Common myeloid progenitor, CD34-positive (primary cell): ENCODE data around the gene TP53I13.

Source experiments
- CTCF ChIA-PET: fragments of 350-600 bp; sonication (Branson Sonifier 250); formaldehyde crosslinking; loops from one replicate; lab custom pipeline; 2021; ENCODE audit warnings: antibody characterized with exemption; lab: Charles Lee
- POLR2A ChIA-PET: fragments of 350-600 bp; sonication (Branson Sonifier 250); formaldehyde crosslinking; loops from one replicate; lab custom pipeline; 2021; ENCODE audit warnings: antibody characterized with exemption; lab: Charles Lee
- DNase-seq, 3 donors: peaks; one replicate each; pipeline versions ENCODE4 v3.0.0 to v3.0.0-alpha.2; 2013
- H3K27ac ChIP-seq, 2 experiments: 1 replicate in 1 of 2; 2 replicates in 1 of 2; pipeline ENCODE4 v1.7.0; 2013; ENCODE audit warnings: inconsistent platforms in 2 of 2, low read length in 2 of 2, mild to moderate bottlenecking in 2 of 2, low read depth in 1 of 2, moderate library complexity in 1 of 2; ENCODE audit not compliant: severe bottlenecking in 2 of 2, insufficient read depth in 1 of 2, poor library complexity in 1 of 2
- H3K27me3 ChIP-seq, 5 experiments: replicated peaks in 2 of 5; 1 replicate in 3 of 5; 2 replicates in 2 of 5; pipeline versions ENCODE4 v1.6.1 to v1.7.0; 2013; ENCODE audit warnings: low read length in 4 of 5, mild to moderate bottlenecking in 2 of 5, moderate library complexity in 2 of 5, inconsistent platforms in 1 of 5; ENCODE audit not compliant: insufficient read depth in 5 of 5, control insufficient read depth in 4 of 5
- H3K36me3 ChIP-seq, 4 experiments: 1 replicate in 2 of 4; 2 replicates in 2 of 4; pipeline versions ENCODE4 v1.6.1 to v1.7.0; 2013; ENCODE audit warnings: low read length in 3 of 4, control low read depth in 1 of 4, mild to moderate bottlenecking in 1 of 4; ENCODE audit not compliant: control insufficient read depth in 4 of 4, insufficient read depth in 4 of 4
- H3K4me1 ChIP-seq, 4 experiments: 1 replicate in 3 of 4; 2 replicates in 1 of 4; pipeline versions ENCODE4 v1.6.1 to v1.7.1; 2013; ENCODE audit warnings: low read length in 3 of 4, mild to moderate bottlenecking in 3 of 4, control low read depth in 1 of 4, inconsistent platforms in 1 of 4, moderate library complexity in 1 of 4; ENCODE audit not compliant: control insufficient read depth in 4 of 4, insufficient read depth in 4 of 4; ENCODE audit errors: control extremely low read depth in 1 of 4
- H3K4me3 ChIP-seq, 7 experiments: 1 replicate in 4 of 7; 2 replicates in 3 of 7; pipeline versions ENCODE4 v1.5.1 to v1.7.0; 2013; ENCODE audit warnings: mild to moderate bottlenecking in 7 of 7, low read length in 6 of 7, moderate library complexity in 6 of 7, inconsistent platforms in 2 of 7, low read depth in 2 of 7, control low read depth in 1 of 7; ENCODE audit not compliant: insufficient read depth in 4 of 7, control insufficient read depth in 1 of 7; ENCODE audit errors: extremely low read depth in 1 of 7
- H3K9me3 ChIP-seq, 5 experiments: 1 replicate in 4 of 5; 2 replicates in 1 of 5; pipeline versions ENCODE4 v1.6.1 to v1.7.1; 2013; ENCODE audit warnings: low read length in 4 of 5, mild to moderate bottlenecking in 2 of 5, inconsistent platforms in 1 of 5, low read depth in 1 of 5, moderate library complexity in 1 of 5; ENCODE audit not compliant: control insufficient read depth in 4 of 5, insufficient read depth in 2 of 5; ENCODE audit errors: control extremely low read depth in 1 of 5
- WGBS: methylation state at CpG from one replicate; pipeline ENCODE4 v1.1.5; 2013; ENCODE audit not compliant: insufficient coverage; 5-methylcytosine and 5-hydroxymethylcytosine counted together

The TP53I13 gene

DNA sequence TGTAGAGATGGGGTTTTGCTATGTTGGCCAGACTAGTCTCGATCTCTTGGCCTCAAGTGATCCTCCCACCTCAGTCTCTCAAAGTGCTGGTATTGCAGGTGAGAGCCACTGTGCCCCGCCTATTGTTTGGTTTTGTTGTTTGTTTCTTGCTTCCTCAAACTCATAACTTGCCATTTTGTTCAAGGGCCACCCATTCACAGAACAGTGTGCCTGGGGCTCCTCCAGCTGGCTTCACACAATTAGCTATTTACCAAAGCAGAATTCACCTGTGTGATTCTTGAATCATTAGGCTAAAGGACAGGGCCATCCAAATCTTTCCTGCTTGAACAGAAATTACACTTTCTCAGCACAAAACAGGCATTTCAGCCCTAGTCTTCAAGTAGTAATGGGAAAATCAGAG is 8.9 kb upstream of the TP53I13 start:
- ChIA-PET CTCF (interaction anchor here (3.9 kb wide), 1 partner anchor 12 kb away, joined by 36 read pairs; no protein-coding TSS in a partner anchor), POLR2A (no interaction called here)
- peaks cover 19 to 58% (median 49%) of the 10 kb centered on the region in 4 experiments for H3K4me1 ChIP-seq
- no peaks in the 10 kb centered on the region for H3K9me3 ChIP-seq
- no peak overlapping the region for H3K27ac ChIP-seq
- no peaks in the 10 kb centered on the region for H3K27me3 ChIP-seq
- peaks cover 0 to 13% (median 0%) of the 10 kb centered on the region in 4 experiments for H3K36me3 ChIP-seq
- no peak overlapping the region for H3K4me3 ChIP-seq
- WGBS = 92% methylated on average over 2 of the region's 2 CpGs
- no peak for DNase-seq

DNA sequence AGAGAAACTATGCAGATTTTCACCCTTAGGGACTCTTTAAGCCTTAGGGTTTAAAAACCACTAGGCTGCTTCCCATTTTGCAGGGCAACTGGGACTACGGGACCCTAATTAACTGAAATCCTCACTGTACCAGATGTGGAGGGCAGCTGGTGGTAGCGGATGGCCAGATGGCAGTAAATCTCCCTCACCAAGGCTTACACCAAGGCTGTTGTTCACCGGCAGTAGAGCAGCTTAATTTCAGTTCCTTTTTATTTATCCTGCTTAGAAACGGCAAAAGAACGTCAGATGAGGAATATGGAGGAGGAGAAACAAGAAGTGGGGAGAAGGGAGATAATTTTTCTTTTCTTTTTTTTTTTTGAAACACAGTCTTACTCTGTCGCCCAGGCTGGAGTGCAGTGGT is 8.2 kb upstream of the TP53I13 start:
- peak in 2 of 3 donors; percentile 78 to 83 for DNase-seq
- no peak overlapping the region for H3K27ac ChIP-seq
- H3K4me3 ChIP-seq = peak overlapping the region in 3 of 7 experiments; percentile 4 to 50 (median 32)
- no peaks in the 10 kb centered on the region for H3K27me3 ChIP-seq
- ChIA-PET POLR2A (no interaction called here), CTCF (interaction anchor here (0.6 to 3.9 kb wide), 3 partner anchors 12 to 421 kb away, joined by 3 to 36 read pairs (median 3); no protein-coding TSS in a partner anchor)
- H3K9me3 ChIP-seq = no peaks in the 10 kb centered on the region
- H3K4me1 ChIP-seq = peaks cover 19 to 65% (median 52%) of the 10 kb centered on the region in 4 experiments
- WGBS = 0% methylated on average over 4 of the region's 6 CpGs
- peaks cover 0 to 13% (median 0%) of the 10 kb centered on the region in 4 experiments for H3K36me3 ChIP-seq

DNA sequence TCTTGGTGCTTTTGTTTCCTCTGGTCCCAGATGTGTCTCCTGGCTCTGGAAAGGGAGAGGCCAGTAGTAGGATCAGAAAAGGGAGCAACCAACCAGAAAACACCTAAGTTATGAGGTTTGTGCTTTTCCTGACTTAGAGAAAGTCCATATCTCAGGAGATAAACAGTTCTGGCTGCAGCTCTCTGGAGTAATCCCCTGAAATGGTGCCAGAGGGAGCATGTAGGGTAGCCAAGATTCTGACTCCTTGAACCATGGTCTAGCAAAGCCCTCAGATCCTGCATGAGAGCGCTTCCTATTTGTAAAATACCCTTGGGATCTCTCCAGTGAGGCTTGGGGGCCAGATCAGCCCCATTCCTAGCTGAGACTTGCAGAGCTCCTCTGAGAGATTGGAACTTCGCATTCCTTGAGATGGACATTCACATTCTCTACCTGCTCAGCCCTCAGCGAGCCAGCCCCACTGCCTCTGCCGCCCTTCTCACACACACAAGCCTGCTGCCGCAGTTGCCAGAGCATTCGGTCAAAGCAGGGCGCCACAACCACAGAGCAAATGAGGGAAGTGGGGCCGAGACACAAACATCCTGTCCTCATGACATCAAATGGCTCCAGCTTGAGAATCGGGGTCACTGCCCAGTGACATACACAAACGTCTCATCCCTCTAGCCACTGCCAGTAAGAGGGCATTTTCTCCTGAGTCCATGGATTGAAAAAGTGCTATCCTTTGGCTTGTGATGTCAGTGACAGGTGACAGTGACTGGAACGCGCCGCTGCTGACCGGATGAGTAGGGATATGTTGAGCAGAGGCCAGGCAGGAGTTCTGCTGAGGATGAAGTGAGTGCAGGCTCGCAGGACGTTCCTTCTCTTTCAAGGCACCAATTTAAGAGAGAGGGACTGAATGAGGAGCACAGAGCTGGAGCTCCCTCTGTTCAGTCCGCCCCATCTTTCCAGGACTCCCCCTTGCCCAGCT is 6.7 kb upstream of the TP53I13 start:
- H3K4me1 ChIP-seq = peaks cover 19 to 75% (median 62%) of the 10 kb centered on the region in 4 experiments
- peak overlapping the region in 1 of 7 experiments; percentile 15 for H3K4me3 ChIP-seq
- no peak overlapping the region for H3K27ac ChIP-seq
- DNase-seq = peak in 2 of 3 donors; percentile 58 to 63
- H3K27me3 ChIP-seq = no peaks in the 10 kb centered on the region
- POLR2A ChIA-PET = no interaction called here
- WGBS = 63% methylated on average over 17 of the region's 17 CpGs
- no peaks in the 10 kb centered on the region for H3K9me3 ChIP-seq
- H3K36me3 ChIP-seq = peaks cover 0 to 13% (median 0%) of the 10 kb centered on the region in 4 experiments
- CTCF ChIA-PET = interaction anchor here (1.0 to 3.9 kb wide), 5 partner anchors 10 to 423 kb away, joined by 3 to 36 read pairs (median 4); no protein-coding TSS in a partner anchor

DNA sequence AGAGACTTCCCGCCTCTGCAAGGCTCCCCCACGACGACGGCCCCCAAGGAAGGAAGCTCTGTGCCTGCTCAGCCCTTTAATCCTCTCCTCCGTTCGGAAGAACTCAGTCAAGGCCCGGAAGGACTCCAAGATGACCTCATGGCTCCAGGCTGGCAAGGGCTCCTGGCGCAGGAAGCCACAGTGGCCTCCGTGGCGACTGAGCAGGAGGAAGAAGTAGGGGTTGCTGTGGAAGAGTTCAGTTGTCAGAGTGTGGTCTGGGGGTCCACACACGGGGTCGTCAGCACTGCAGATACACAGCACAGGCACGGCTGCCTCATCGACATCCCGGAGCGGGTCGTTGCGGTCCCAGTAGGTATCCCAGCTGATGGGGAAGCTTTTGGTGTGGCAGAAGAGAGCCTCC is 5.9 kb upstream of the TP53I13 start:
- WGBS = 71% methylated on average over 13 of the region's 18 CpGs
- no peak for DNase-seq
- no peaks in the 10 kb centered on the region for H3K27me3 ChIP-seq
- H3K4me3 ChIP-seq = no peak overlapping the region
- ChIA-PET CTCF (interaction anchor here (2.1 to 3.9 kb wide), 2 partner anchors 9 to 17 kb away, joined by 4 to 36 read pairs; no protein-coding TSS in a partner anchor), POLR2A (interaction anchor here (0.8 kb wide), 1 partner anchor 15 kb away, joined by 3 read pairs; no protein-coding TSS in a partner anchor)
- H3K27ac ChIP-seq = no peak overlapping the region
- no peaks in the 10 kb centered on the region for H3K9me3 ChIP-seq
- H3K4me1 ChIP-seq = peaks cover 19 to 71% (median 61%) of the 10 kb centered on the region in 4 experiments
- H3K36me3 ChIP-seq = peaks cover 0 to 13% (median 0%) of the 10 kb centered on the region in 4 experiments

DNA sequence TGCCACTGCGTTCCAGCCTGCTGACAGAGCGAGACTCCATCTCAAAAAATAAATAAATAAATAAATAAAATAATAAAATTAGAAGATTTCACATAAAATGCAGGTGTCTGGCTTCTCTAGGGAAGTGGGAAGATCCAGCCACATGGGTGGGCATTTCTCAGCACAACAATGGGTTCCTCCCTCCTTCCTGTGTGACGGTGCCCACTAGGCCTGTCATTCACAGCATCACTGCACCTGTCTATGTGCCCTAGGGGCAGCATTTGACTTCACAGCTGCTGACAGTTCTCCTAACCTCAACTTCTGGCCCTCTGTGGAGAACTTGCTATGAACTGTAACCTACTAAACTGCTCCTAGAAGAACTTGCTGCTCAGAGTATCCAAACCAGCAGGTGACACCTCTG is 4.7 kb upstream of the TP53I13 start:
- peaks cover 19 to 75% (median 69%) of the 10 kb centered on the region in 4 experiments for H3K4me1 ChIP-seq
- ChIA-PET CTCF (no interaction called here), POLR2A (interaction anchor here (0.6 kb wide), 1 partner anchor 167 kb away, joined by 5 read pairs; no protein-coding TSS in a partner anchor)
- H3K36me3 ChIP-seq = peaks cover 0 to 13% (median 0%) of the 10 kb centered on the region in 4 experiments
- no peak overlapping the region for H3K27ac ChIP-seq
- no peaks in the 10 kb centered on the region for H3K9me3 ChIP-seq
- WGBS = 86% methylated on average over 1 of the region's 3 CpGs
- peak in 2 of 3 donors; percentile 29 to 43 for DNase-seq
- no peak overlapping the region for H3K4me3 ChIP-seq
- no peaks in the 10 kb centered on the region for H3K27me3 ChIP-seq

DNA sequence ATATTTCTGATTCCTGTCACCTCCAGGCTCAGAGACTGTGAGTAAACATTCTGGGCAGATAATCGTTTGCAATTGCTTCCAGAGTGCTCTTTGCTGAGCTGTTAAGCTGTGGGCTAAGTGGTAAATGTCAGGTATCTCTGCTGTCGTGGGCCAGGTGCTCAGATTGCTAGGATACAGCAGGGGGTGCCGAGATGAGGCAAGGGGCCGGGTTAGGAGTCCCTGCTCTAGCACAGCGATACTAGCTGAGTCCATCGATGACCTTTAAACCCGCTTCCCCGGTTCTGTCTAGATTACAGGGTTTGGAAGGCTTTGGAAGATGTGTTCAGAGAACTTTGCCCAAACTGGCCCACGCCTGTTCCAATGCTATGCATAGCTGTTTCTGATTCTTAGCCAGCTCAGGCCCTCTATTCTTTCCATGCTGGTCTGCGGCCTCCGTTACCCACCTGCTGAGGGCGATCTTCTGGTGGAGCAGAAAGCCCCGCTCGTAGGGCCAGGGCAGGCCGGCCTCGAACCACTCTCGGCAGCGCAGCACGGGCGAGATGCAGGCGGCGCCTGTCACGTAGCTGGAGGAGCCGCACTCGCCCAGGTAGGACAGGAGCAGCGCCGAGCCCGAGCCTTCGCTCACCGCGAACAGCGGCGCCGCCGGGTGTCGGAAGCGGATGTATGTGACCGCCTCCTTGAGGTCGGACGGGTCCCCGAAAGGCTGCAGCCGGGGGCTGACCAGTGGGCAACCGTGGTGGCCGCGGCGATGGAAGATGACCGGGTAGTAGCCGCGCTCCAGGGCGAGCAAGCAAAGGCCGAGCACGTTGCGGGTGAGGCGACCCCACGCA is 2.6 kb upstream of the TP53I13 start:
- no peaks in the 10 kb centered on the region for H3K9me3 ChIP-seq
- DNase-seq = peak in 2 of 3 donors; percentile 49 to 66
- no peaks in the 10 kb centered on the region for H3K27me3 ChIP-seq
- 8% methylated on average over 54 of the region's 55 CpGs for WGBS
- H3K4me3 ChIP-seq = peak overlapping the region; percentile 23 to 91 (median 65)
- peak overlapping the region in 1 of 2 experiments; percentile 25 for H3K27ac ChIP-seq
- POLR2A ChIA-PET = no interaction called here
- CTCF ChIA-PET = interaction anchor here (0.6 to 4.0 kb wide), 10 partner anchors 8 to 196 kb away, joined by 3 to 10 read pairs (median 3); no protein-coding TSS in a partner anchor
- peaks cover 14 to 70% (median 64%) of the 10 kb centered on the region in 4 experiments for H3K4me1 ChIP-seq
- peaks cover 0 to 16% (median under 1%) of the 10 kb centered on the region in 4 experiments for H3K36me3 ChIP-seq
